Measurements from ENCODE around the gene EPX. TPM values are rescaled to one million over a fixed set of nuclear protein-coding genes. Genes with fewer than 3 reads are reported as not detected.

Gene EPX
- total RNA-seq, 2 donors from 2014 or later, result not detected

GRCh38 chr17:58205936-58206335, 13.4 kb downstream of the EPX start:
- Histone ChIP-seq H3K27me3 (no peaks in the 10 kb centered on the region), H3K27ac (no peak overlapping the region), H3K4me3 (no peak overlapping the region), H3K4me1 (no peaks in the 10 kb centered on the region), H3K9me3 (no peaks in the 10 kb centered on the region), H3K36me3 (replicated peaks in 1 of 2; ENCODE audit: insufficient read depth in 1 of 2, low read depth in 2 of 2) (peaks cover 0 to 6% of the 10 kb centered on the region in 2 donors)
- no peak for DNase-seq
- TF ChIP-seq CTCF (IDR thresholded peaks at IDR 0.05) (no peak), POLR2A (IDR thresholded peaks at IDR 0.05) (no peak)
- ATAC-seq, result no peak
- intact Hi-C loops (cut with DNase I), result no loop called here
- 88% methylated on average over 11 of the region's 11 CpGs for WGBS, 2 donors

GRCh38 chr17:58207451-58207850, 14.9 kb downstream of the EPX start:
- H3K27ac ChIP-seq, result no peak overlapping the region
- H3K27me3 ChIP-seq, result no peaks in the 10 kb centered on the region
- peaks cover 0 to 13% of the 10 kb centered on the region in 2 donors for H3K36me3 ChIP-seq (replicated peaks in 1 of 2; ENCODE audit: insufficient read depth in 1 of 2, low read depth in 2 of 2)
- DNase-seq (no peak), ATAC-seq (no peak)
- no peaks in the 10 kb centered on the region for H3K4me1 ChIP-seq
- no peaks in the 10 kb centered on the region for H3K9me3 ChIP-seq
- no peak overlapping the region for H3K4me3 ChIP-seq
- TF ChIP-seq POLR2A (IDR thresholded peaks at IDR 0.05) (no peak), CTCF (IDR thresholded peaks at IDR 0.05) (no peak)
- intact Hi-C loops (cut with DNase I), result no loop called here
- 77 to 93% methylated on average over 3 of the region's 3 CpGs for WGBS, 2 donors

GRCh38 chr17:58208344-58208743, 15.8 kb downstream of the EPX start:
- no peaks in the 10 kb centered on the region for H3K4me1 ChIP-seq
- H3K36me3 ChIP-seq (replicated peaks in 1 of 2; ENCODE audit: insufficient read depth in 1 of 2, low read depth in 2 of 2), result peaks cover 0 to 15% of the 10 kb centered on the region in 2 donors
- no peaks in the 10 kb centered on the region for H3K9me3 ChIP-seq
- no peak overlapping the region for H3K4me3 ChIP-seq
- no peak overlapping the region for H3K27ac ChIP-seq
- DNase-seq (no peak), ATAC-seq (no peak)
- no peaks in the 10 kb centered on the region for H3K27me3 ChIP-seq
- WGBS, 2 donors, result 84% methylated on average over 5 of the region's 5 CpGs
- intact Hi-C loops (cut with DNase I), result no loop called here
- no peak for TF ChIP-seq POLR2A (IDR thresholded peaks at IDR 0.05)
- no peak for TF ChIP-seq CTCF (IDR thresholded peaks at IDR 0.05)

- Histone ChIP-seq H3K9me3 (no peaks in the 10 kb centered on the region), H3K27ac (no peak overlapping the region), H3K4me3 (no peak overlapping the region), H3K4me1 (no peaks in the 10 kb centered on the region), H3K36me3 (replicated peaks in 1 of 2; ENCODE audit: insufficient read depth in 1 of 2, low read depth in 2 of 2) (peaks cover 0 to 19% of the 10 kb centered on the region in 2 donors), H3K27me3 (no peaks in the 10 kb centered on the region)
- 85 to 86% methylated on average over 5 of the region's 5 CpGs for WGBS, 2 donors
- DNase-seq (no peak), ATAC-seq (no peak)
- intact Hi-C loops (cut with DNase I), result no loop called here
- no peak for TF ChIP-seq POLR2A (IDR thresholded peaks at IDR 0.05)
- TF ChIP-seq CTCF (IDR thresholded peaks at IDR 0.05), result no peak
These were observed 18.4 kb downstream of the EPX start for GRCh38 chr17:58210922-58211321.

- no peak for DNase-seq
- TF ChIP-seq CTCF (IDR thresholded peaks at IDR 0.05), result no peak
- TF ChIP-seq POLR2A (IDR thresholded peaks at IDR 0.05), result no peak
- H3K27ac ChIP-seq, result no peak overlapping the region
- H3K36me3 ChIP-seq (replicated peaks in 1 of 2; ENCODE audit: insufficient read depth in 1 of 2, low read depth in 2 of 2), result peaks cover 0 to 13% of the 10 kb centered on the region in 2 donors
- H3K27me3 ChIP-seq, result no peaks in the 10 kb centered on the region
- no peak overlapping the region for H3K4me3 ChIP-seq
- intact Hi-C loops (cut with DNase I), result no loop called here
- no peaks in the 10 kb centered on the region for H3K9me3 ChIP-seq
- no peak for ATAC-seq
- peaks cover 10% of the 10 kb centered on the region for H3K4me1 ChIP-seq
These were observed 23.2 kb downstream of the EPX start for GRCh38 chr17:58215685-58216084.

Measured in body of pancreas (tissue), 4 donors.